ENCODE data around the gene SDSL. TPM values are rescaled to one million over a fixed set of nuclear protein-coding genes. Genes with fewer than 3 reads are reported as not detected.

SDSL gene
- total RNA-seq, 1 donor from 2014 or later = 11.8 TPM

DNA sequence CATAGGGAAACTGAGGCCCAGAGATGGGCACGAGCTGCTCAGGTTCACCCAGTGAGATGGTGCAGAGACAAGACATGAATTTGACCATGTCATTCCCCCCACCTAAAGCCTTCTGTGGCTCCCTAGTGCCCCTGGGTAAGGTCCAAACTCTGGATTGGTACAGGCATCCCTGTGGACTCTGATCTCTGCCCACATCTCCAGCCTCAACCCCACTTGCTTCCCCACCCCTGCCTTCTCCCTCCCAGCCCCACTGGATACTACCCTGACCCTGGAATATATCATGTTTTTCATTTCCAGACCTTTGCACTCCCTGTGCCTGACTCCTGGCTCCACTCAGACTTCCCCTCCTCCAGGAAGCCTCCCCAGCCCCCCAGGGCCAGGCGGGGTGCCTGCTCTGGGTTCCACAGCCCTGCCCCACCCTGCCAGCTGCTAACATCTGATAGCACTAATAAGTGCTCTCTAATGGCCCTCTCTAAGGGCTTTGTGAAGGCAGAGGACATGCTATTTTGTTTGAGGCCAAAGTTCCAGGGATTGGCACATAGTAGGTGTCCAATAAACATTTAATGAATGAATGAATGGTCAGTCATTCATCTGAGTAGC, 1.1 kb upstream of the SDSL start:
- TF ChIP-seq, protein P1, sequence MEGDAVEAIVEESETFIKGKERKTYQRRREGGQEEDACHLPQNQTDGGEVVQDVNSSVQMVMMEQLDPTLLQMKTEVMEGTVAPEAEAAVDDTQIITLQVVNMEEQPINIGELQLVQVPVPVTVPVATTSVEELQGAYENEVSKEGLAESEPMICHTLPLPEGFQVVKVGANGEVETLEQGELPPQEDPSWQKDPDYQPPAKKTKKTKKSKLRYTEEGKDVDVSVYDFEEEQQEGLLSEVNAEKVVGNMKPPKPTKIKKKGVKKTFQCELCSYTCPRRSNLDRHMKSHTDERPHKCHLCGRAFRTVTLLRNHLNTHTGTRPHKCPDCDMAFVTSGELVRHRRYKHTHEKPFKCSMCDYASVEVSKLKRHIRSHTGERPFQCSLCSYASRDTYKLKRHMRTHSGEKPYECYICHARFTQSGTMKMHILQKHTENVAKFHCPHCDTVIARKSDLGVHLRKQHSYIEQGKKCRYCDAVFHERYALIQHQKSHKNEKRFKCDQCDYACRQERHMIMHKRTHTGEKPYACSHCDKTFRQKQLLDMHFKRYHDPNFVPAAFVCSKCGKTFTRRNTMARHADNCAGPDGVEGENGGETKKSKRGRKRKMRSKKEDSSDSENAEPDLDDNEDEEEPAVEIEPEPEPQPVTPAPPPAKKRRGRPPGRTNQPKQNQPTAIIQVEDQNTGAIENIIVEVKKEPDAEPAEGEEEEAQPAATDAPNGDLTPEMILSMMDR (conservative IDR thresholded peaks at IDR 0.05; ENCODE audit: low read depth, low read length) = no peak
- DNase-seq (ENCODE audit: low read depth) = no peak
- no peak overlapping the region for H3K4me3 ChIP-seq (ENCODE audit: low read depth, low read length)

DNA sequence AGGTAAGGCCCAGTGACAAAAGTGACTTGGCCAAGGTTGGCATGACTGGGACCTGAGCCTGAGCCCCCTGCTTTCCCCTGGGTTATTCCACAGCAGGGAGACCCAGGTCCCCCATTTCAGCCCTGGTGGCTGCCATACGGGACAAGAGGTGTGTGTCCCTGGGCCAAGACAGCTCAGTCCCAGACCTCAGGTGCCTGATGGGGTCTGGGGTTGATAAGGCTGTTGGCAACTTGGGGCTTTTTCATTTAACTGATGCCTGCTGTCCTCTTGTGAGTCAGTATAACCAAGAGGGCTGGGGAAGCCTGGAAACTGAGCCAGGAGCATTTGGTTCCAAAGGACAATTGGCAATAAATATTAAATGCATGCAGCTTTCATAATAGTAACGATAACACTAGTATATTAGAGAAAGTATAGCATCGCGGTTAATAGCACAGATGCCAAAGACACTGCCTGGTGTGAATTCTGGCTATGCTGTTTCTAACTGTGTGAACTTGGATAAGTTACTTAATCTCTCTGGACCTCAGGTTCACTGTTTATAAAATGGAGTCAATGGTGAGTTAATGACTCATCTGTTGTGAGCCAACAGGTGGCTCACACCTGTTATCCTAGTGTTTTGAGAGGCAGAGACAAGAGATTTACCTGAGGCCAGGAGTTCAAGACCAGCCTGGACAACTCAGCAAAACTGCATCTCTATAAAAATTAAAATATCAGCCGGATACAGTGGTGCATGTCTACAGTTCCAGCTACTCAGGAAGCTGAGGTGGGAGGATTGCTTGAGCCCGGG, 898 bp downstream of the SDSL start:
- TF ChIP-seq, protein P1 (conservative IDR thresholded peaks at IDR 0.05; ENCODE audit: low read depth, low read length) = no peak
- no peak for DNase-seq (ENCODE audit: low read depth)
- peak overlapping the region; percentile 91 for H3K4me3 ChIP-seq (ENCODE audit: low read depth, low read length)

DNA sequence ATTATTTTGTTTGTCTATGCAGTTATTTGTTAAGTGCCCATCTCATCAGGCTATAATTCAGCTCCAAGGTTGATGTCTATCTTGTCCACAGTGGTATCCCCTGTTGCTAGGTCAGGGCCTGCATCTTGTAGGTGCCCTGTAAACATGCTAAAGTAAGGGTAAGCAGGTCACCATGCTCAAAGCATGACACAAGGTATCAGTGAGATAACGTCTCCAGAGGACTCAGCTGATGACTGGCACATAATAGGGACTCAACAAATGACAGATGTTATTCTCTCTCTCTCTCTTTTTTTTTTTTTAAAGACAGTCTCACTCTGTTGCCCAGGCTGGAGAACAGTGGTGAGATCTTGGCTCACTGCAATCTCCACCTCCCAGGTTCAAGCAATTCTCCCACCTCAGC, 2.3 kb downstream of the SDSL start:
- H3K4me3 ChIP-seq (ENCODE audit: low read depth, low read length) = no peak overlapping the region
- DNase-seq (ENCODE audit: low read depth) = no peak
- TF ChIP-seq, protein P1 (conservative IDR thresholded peaks at IDR 0.05; ENCODE audit: low read depth, low read length) = no peak

GRCh38 chr12:113424915-113425823, 3.0 kb downstream of the SDSL start:
- H3K4me3 ChIP-seq (ENCODE audit: low read depth, low read length) = no peak overlapping the region
- TF ChIP-seq, protein P1 (conservative IDR thresholded peaks at IDR 0.05; ENCODE audit: low read depth, low read length) = peak; percentile 94
- DNase-seq (ENCODE audit: low read depth) = no peak

- no peak overlapping the region for H3K4me3 ChIP-seq (ENCODE audit: low read depth, low read length)
- DNase-seq (ENCODE audit: low read depth) = no peak
- TF ChIP-seq, protein P1 (conservative IDR thresholded peaks at IDR 0.05; ENCODE audit: low read depth, low read length) = no peak
These were observed 3.8 kb downstream of the SDSL start for GRCh38 chr12:113425960-113426453.

DNA sequence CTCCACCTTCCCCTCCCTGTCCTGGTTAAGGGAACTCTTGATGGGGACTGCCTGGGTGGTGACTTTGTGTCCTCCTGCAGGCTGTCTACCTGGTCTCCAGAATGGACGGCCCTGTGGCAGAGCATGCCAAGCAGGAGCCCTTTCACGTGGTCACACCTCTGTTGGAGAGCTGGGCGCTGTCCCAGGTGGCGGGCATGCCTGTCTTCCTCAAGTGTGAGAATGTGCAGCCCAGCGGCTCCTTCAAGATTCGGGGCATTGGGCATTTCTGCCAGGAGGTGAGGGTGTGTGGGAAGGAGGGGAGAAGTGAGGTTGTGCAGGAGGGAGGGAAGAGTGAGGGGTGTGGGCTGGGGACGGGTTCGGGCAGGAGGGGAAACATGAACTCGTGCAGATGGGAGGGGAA, 5.7 kb downstream of the SDSL start:
- no peak overlapping the region for H3K4me3 ChIP-seq (ENCODE audit: low read depth, low read length)
- no peak for DNase-seq (ENCODE audit: low read depth)
- TF ChIP-seq, protein P1 (conservative IDR thresholded peaks at IDR 0.05; ENCODE audit: low read depth, low read length) = no peak
